Neuron (in vitro differentiated cells): ENCODE results near the gene KIAA0586.

ENCODE experiments used
- H2AFZ ChIP-seq: one replicate; pipeline ENCODE4 v1.6.1; 2013; ENCODE audit warnings: low read depth, mild to moderate bottlenecking, inconsistent platforms, low read length, moderate library complexity
- H3K27me3 ChIP-seq: one replicate; pipeline ENCODE4 v1.6.1; 2013; ENCODE audit warnings: low read length; ENCODE audit not compliant: insufficient read depth
- H3K36me3 ChIP-seq: one replicate; pipeline ENCODE4 v1.6.1; 2013; ENCODE audit warnings: low read length; ENCODE audit not compliant: insufficient read depth
- H3K4me1 ChIP-seq: one replicate; pipeline ENCODE4 v1.6.1; 2013; ENCODE audit warnings: low read length; ENCODE audit not compliant: insufficient read depth
- H3K4me3 ChIP-seq: 2 replicates; pipeline ENCODE4 v1.5.1; 2013; ENCODE audit warnings: mild to moderate bottlenecking, low read length, moderate library complexity
- H3K9me3 ChIP-seq: one replicate; pipeline ENCODE4 v1.6.1; 2013; ENCODE audit warnings: low read length

The KIAA0586 gene

DNA sequence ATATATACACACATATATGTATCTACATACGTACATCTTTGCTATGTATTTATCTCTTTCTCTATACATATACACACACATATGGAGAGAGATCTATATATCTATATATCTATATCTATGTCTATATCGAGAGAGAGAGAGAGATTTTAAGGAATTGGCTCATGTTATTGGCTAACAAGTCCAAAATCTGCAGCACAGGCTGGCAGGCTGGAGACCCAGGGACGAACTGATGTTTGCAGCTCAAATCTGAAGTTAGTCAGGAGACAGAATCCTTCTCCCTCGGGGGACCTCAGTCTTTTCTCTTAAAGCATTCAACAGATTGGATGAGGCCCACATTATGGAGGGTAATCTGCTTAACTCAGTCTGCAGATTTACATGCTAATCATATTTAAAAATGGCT lies 169.5 kb downstream of the KIAA0586 start:
- no peaks in the 10 kb centered on the region for H3K27me3 ChIP-seq
- no peaks in the 10 kb centered on the region for H3K9me3 ChIP-seq
- no peak overlapping the region for H3K4me3 ChIP-seq
- H3K4me1 ChIP-seq = no peaks in the 10 kb centered on the region
- no peak overlapping the region for H2AFZ ChIP-seq
- no peaks in the 10 kb centered on the region for H3K36me3 ChIP-seq

- no peaks in the 10 kb centered on the region for H3K4me1 ChIP-seq
- H3K27me3 ChIP-seq = no peaks in the 10 kb centered on the region
- H3K4me3 ChIP-seq = no peak overlapping the region
- H2AFZ ChIP-seq = no peak overlapping the region
- no peaks in the 10 kb centered on the region for H3K36me3 ChIP-seq
- no peaks in the 10 kb centered on the region for H3K9me3 ChIP-seq
Measured at GRCh38 chr14:58598028-58598803, 170.7 kb downstream of the KIAA0586 start.

- Histone ChIP-seq H3K27me3 (no peaks in the 10 kb centered on the region), H2AFZ (no peak overlapping the region), H3K4me3 (no peak overlapping the region), H3K9me3 (no peaks in the 10 kb centered on the region), H3K4me1 (no peaks in the 10 kb centered on the region), H3K36me3 (no peaks in the 10 kb centered on the region)
Measured at GRCh38 chr14:58598804-58599525, 171.4 kb downstream of the KIAA0586 start.

- Histone ChIP-seq H3K4me1 (no peaks in the 10 kb centered on the region), H2AFZ (no peak overlapping the region), H3K4me3 (no peak overlapping the region), H3K36me3 (no peaks in the 10 kb centered on the region), H3K27me3 (no peaks in the 10 kb centered on the region), H3K9me3 (no peaks in the 10 kb centered on the region)
Measured at GRCh38 chr14:58599707-58600106, 172.2 kb downstream of the KIAA0586 start.
